Measurements from ENCODE around the gene METAP1D. TPM values are rescaled to one million over a fixed set of nuclear protein-coding genes. Genes with fewer than 3 reads are reported as not detected.

METAP1D gene
- total and polyA plus RNA-seq, 4 donors: 3.3 to 7.1 (median 4.4) TPM

- Histone ChIP-seq H3K36me3 (ENCODE audit: control insufficient read depth in 4 of 4, insufficient read depth in 3 of 4, low read depth in 1 of 4, low read length in 3 of 4) (no peaks in the 10 kb centered on the region), H3K9ac (ENCODE audit: low read depth in 1 of 2, low read length in 2 of 2) (no peak overlapping the region), H3K9me3 (ENCODE audit: control insufficient read depth in 4 of 4, low read length in 3 of 4) (peaks cover 0 to 6% (median 0%) of the 10 kb centered on the region in 4 donors), H3K27ac (ENCODE audit: low read depth in 1 of 2, low read length in 2 of 2) (no peak overlapping the region), H3K27me3 (ENCODE audit: control insufficient read depth in 4 of 4, insufficient read depth in 4 of 4, low read length in 3 of 4) (peaks cover under 1 to 72% (median 34%) of the 10 kb centered on the region in 4 donors), H3K4me3 (ENCODE audit: low read depth in 1 of 3, low read length in 3 of 3) (peak overlapping the region in 1 of 3 donors; percentile 42), H3K4me1 (ENCODE audit: control insufficient read depth in 4 of 4, insufficient read depth in 4 of 4, low read length in 3 of 4) (peaks cover 11 to 42% (median 22%) of the 10 kb centered on the region in 4 donors)
- peak; percentile 59 for DNase-seq (ENCODE audit: low spot score)
- WGBS: 4% methylated on average over 76 of the region's 76 CpGs
- TF ChIP-seq FOXA2 (IDR thresholded peaks at IDR 0.05) (no peak), RXRA (IDR thresholded peaks at IDR 0.05) (no peak)
Observed at GRCh38 chr2:172084645-172085459, 85.1 kb downstream of the METAP1D start.

GRCh38 chr2:172085460-172086159 lies 85.9 kb downstream of the METAP1D start, which contains the start of gene DLX1:
Gene DLX1 (plus strand): TSS chr2:172085507. CDS start chr2:172085678, 171 bp downstream.
- H3K27me3 ChIP-seq (ENCODE audit: control insufficient read depth in 4 of 4, insufficient read depth in 4 of 4, low read length in 3 of 4): peaks cover 0 to 69% (median 35%) of the 10 kb centered on the region in 4 donors
- no peak for DNase-seq (ENCODE audit: low spot score)
- no peaks in the 10 kb centered on the region for H3K36me3 ChIP-seq (ENCODE audit: control insufficient read depth in 4 of 4, insufficient read depth in 3 of 4, low read depth in 1 of 4, low read length in 3 of 4)
- peaks cover 11 to 45% (median 22%) of the 10 kb centered on the region in 4 donors for H3K4me1 ChIP-seq (ENCODE audit: control insufficient read depth in 4 of 4, insufficient read depth in 4 of 4, low read length in 3 of 4)
- peak within 1 kb of the TSS in 1 of 3 donors; percentile 42 for H3K4me3 ChIP-seq (ENCODE audit: low read depth in 1 of 3, low read length in 3 of 3)
- TF ChIP-seq ATF3 (IDR thresholded peaks at IDR 0.05) (no peak), FOXA1 (IDR thresholded peaks at IDR 0.05) (no peak), GABPA (IDR thresholded peaks at IDR 0.05 in 1 of 2, conservative IDR thresholded peaks at IDR 0.05 in 1 of 2) (no peak), ZBTB33 (IDR thresholded peaks at IDR 0.05) (no peak), YY1 (IDR thresholded peaks at IDR 0.05) (no peak), RXRA (IDR thresholded peaks at IDR 0.05) (no peak), REST (IDR thresholded peaks at IDR 0.05) (no peak), SP1 (IDR thresholded peaks at IDR 0.05) (no peak), NR2F2 (IDR thresholded peaks at IDR 0.05) (no peak), TAF1 (conservative IDR thresholded peaks at IDR 0.05) (no peak), EGR1 (IDR thresholded peaks at IDR 0.05; ENCODE audit: low read depth in 2 of 2) (no peak), MAX (IDR thresholded peaks at IDR 0.05) (no peak), RAD21 (IDR thresholded peaks at IDR 0.05) (no peak), FOXA2 (IDR thresholded peaks at IDR 0.05) (no peak), JUND (IDR thresholded peaks at IDR 0.05) (no peak), CTCF (IDR thresholded peaks at IDR 0.05; ENCODE audit: low read depth, low read length, missing input control) (no peak), HNF4G (IDR thresholded peaks at IDR 0.05) (no peak)
- no peak within 1 kb of the TSS for H3K9ac ChIP-seq (ENCODE audit: low read depth in 1 of 2, low read length in 2 of 2)
- H3K9me3 ChIP-seq (ENCODE audit: control insufficient read depth in 4 of 4, low read length in 3 of 4): peaks cover 0 to 2% (median 0%) of the 10 kb centered on the region in 4 donors
- no peak within 1 kb of the TSS for H3K27ac ChIP-seq (ENCODE audit: low read depth in 1 of 2, low read length in 2 of 2)
- WGBS: 7% methylated on average over 34 of the region's 34 CpGs

All from liver (tissue), 9 donors.